ENCODE data around the gene SORCS2.
A peak's percentile ranks its signal among the peaks of the same experiment; 100 is the strongest.

Gene SORCS2

GRCh38 chr4:7326693-7327340 lies 134.5 kb downstream of the SORCS2 start:
- no peak for DNase-seq (ENCODE audit: low read depth)

- DNase-seq (ENCODE audit: low read depth): no peak
These were observed 135.1 kb downstream of the SORCS2 start for GRCh38 chr4:7327341-7327885.

DNA sequence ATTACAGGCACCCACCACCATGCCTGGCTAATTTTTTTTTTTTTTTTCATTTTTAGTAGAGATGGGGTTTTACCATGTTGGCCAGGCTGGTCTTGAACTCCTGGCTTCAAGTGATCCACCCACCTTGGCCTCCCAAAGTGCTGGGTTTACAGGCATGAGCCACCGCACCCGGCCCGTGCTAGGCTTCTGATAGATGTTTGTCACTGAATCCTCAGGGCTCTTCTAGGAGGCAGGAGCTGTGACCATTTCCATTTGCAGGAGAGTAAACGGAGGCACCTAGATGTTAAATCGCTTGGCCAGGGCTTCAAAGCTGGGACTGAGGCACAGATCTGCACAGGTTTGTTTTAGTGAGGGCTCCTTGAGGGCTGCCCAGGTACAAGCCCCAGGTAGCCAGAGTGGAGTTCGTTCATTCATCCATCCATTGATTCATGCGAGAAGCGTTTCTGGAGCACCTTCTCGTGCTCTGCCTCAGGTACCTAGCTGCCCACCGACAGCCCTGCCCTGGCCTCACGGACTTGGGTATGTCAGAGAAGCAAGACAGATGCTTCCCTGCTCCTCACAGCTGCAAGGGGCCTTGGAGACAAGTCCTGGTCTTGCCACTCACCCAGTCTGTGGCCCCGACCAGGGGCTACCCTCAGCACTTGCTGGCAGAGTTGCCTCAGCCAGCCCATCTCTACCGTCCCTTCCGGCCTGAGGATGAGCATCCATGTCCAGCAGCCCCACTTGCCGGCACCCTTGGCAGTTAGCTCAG lies 136.0 kb downstream of the SORCS2 start:
- DNase-seq (ENCODE audit: low read depth): no peak

- no peak for DNase-seq (ENCODE audit: low read depth)
These were observed 136.7 kb downstream of the SORCS2 start for GRCh38 chr4:7328913-7329638.

DNA sequence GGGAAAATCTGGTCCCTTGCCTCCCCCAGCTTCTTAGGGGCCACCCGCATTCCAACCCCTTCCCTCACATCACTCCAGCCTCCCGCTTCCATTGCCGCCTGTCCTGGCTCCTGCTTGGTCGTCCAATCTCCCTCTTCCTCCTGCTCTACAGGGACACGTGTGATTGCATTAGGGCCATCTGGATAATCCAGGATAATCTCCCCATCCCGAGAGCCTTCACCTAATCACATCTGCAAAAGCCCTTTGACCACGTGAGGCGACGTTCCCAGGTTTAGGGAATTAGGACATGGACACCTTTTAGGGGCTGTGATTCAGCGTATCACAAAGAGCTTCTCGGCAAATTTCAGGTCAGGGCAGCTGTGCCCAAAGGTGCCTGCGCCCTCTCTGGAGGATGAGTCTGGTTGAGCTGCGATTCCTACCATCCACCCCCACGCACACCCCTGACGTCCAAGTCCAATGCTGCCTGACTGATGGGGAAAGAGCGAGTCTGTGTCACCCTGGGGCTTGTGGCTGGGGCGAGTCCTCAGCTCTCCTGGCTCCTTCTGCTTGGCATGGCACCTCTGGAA lies 137.8 kb downstream of the SORCS2 start:
- DNase-seq (ENCODE audit: low read depth): no peak

GRCh38 chr4:7330811-7331681 lies 138.7 kb downstream of the SORCS2 start:
- no peak for DNase-seq (ENCODE audit: low read depth)

GRCh38 chr4:7331682-7332000 lies 139.3 kb downstream of the SORCS2 start:
- no peak for DNase-seq (ENCODE audit: low read depth)

- DNase-seq (ENCODE audit: low read depth): no peak
These were observed 140.1 kb downstream of the SORCS2 start for GRCh38 chr4:7332216-7333023.

DNA sequence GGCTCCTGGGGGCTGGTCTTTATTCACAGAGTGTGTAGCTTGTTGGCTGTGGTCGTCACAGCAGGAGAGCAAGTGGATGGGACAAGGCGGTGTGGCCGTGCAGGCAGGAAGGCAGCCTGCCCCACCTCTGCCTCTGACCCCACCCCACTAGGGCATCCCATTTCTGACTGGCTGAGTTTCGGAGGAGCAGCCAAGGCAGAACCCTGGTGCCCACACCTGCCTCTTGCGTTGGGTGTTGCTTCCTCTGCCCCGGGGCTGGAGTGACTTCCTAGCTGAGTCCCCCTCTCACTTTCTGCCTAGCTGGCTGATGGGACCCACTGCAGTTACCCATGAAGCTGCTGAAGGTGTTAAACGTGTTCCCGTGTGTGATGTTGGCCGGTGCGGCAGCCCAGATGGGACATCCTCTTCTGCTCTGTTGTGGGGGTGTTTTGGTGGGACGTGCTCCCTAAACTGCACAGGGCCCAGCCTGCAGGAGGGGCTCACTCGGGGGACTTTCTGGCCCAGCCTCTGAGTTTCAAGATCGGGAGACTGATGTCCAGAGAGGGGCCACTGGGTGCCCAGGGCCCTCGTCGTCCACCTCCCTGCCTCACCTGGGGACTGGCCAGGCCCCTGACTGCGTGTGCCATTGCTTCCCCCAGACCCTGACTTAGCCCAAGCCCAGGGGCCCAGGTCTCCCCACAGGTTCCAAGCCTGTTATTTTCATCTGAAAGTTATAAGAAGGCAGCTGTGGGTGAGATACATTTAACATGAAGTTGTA lies 140.9 kb downstream of the SORCS2 start:
- no peak for DNase-seq (ENCODE audit: low read depth)

DNA sequence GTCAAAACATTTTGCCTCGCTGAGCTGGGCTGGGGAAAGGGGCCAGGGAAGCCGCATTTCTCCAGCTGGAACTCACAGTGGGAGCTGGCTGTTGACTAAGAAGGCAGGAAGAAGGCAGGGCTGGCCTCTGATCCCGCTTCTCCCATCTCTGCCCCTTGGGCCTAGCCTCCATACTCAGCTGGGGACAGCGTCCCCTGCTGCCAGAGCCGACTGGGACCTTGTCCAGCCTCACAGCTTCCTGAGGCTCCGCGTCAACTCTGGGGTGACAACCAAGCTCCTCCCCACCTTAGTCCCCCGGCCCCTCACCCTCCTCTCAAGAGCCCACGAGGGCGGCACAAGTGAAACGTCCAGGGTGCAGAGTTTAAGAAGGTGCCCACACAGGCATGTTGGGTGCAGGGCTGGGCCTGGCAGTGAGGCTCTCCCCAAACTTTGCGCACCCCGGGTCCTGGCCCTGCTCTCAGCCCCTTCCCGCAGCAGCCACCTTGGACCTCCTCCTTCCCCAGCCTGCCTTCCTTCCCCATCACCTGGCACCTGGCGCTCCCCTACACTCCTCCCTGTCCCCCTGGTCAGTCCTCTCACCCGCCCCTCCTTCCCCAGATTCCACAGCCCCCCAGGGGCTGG lies 141.6 kb downstream of the SORCS2 start:
- DNase-seq (ENCODE audit: low read depth): no peak

DNA sequence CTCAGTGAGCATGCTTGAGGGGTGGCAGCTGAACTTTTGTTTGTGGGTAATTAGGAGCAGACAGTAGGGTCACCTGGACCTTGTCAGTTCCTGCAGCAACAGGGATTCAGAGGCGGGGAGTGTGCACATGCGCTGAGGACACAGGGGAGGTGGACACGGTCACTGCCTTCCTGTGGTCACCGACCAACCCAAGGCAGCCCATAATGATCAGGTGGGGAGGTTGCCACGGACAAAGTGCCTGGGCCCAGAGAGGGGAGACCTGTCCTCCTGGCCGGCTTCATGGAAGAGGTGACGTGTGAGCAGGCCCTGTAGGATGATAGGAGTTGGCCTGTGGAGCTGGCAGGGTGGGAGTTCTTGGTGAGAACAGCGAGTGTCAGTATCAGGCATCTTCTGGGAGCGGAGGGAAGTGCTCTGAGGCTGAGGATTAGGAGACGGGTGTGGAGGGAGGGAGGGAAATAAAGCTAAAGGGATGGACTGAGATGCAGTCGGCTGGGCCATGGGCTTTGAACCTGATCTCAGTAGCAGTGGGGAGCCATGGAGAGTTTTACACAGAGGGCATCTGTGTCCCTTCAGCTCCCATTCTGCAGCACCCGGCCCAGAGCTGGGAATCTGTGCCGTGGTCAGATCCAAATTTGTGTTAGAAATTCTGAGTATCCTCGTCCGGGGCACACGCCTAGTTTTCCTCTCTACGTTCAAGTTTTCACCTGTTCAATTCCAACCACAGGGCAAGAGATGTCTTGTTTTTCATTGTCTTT lies 142.4 kb downstream of the SORCS2 start:
- DNase-seq (ENCODE audit: low read depth): no peak

DNA sequence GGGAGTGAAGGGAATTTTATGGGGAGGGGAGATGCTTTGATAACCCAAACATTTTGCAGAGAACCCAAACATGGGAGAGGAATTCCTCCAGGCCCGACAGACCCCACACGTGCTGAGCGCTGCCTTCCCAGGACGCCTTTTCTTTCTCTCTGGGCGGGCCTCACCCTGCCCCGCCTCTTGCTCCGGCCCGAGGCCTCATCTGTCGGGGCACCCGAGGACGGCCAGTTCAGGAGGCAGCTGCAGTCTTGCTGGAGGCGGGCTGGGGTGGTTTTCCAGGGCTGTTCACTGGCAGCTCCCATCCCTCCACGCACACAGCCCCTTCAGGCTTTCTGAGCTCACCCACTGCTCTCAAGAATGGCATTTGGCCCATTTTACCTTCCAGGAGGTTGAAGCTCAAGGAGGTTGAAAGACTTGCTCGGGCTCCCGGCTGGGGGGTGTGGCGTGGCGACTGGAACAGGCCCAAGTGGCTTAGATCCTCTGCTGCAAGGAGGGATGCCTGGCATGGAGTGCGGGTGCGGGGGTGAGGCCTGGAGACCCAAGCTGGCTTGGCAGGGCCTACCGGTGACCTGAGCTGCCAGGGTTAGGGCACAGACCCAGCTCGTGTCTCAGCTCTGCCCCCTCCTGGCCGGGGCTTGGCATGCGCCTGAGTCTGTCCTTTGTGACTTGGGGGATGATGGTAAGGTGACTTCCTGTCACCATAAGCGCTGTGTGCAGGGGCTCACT lies 143.2 kb downstream of the SORCS2 start:
- peak; percentile 35 for DNase-seq (ENCODE audit: low read depth)

DNA sequence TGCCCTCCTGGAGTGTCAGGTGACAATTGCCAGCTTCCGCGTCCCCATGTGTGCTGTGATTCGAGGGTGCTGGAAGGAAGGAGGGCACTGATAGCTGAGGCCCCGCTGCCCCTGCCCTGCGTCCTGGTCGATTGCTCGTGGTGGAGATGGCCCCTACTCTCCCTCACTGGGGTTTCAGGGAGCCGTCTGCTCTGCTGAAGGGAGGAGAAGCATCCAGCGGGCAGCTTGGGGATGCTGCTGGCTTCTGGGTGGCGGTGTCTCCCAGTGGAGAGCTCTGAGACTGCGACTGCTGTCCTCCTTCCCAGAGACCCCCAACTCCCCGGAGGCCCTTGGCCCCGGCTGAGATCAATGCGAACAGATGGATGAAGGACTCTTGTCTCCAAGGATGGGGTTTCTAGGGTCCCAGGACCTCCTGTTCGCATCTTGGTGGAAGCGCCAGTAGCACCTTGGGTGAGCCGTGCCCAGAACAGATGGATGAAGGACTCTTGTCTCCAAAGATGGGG lies 143.8 kb downstream of the SORCS2 start:
- no peak for DNase-seq (ENCODE audit: low read depth)

DNA sequence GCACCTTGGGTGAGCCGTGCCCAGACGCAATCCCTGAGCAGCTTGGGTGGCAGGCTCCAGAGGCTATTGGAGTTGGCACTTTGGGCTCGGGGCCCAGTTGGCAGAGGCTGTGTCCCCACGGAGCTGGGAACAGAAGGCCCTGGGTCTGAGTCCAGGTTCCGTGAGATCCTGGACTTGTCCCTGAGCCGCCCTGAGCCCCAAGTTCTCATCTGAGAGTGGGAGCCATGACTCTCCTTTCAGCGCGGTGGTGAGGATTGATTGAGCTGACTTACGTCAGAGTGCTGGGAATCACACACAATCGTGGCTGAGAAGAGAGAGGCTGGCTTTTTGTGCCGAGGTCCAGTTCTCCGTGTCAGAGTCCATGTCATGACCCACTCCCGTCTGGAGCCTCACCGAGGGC lies 144.4 kb downstream of the SORCS2 start:
- no peak for DNase-seq (ENCODE audit: low read depth)

- no peak for DNase-seq (ENCODE audit: low read depth)
These were observed 145.1 kb downstream of the SORCS2 start for GRCh38 chr4:7337196-7338058.

GRCh38 chr4:7338059-7338452 lies 145.7 kb downstream of the SORCS2 start:
- DNase-seq (ENCODE audit: low read depth): no peak

Measured in stimulated activated CD8-positive, alpha-beta memory T cell treated with anti-CD3 and anti-CD28 coated beads, Interleukin-15, amount 100 ng/mL, for 24 hours (primary cell).